Astrocyte of the cerebellum (primary cell): Measurements from ENCODE around the gene EPSTI1.

Experiments used
- DNase-seq: peaks from one replicate; pipeline ENCODE4 v3.0.0-alpha.2; 2011; ENCODE audit warnings: low read depth
- H3K4me3 ChIP-seq: 2 replicates; pipeline ENCODE4 v1.5.1; 2011; ENCODE audit warnings: mild to moderate bottlenecking, low read depth, low read length, moderate library complexity
- in situ Hi-C: cut with HindIII; loops from 2 replicates; pipeline ENCODE4 v1.10.0; 2017; ENCODE audit warnings: low sequenced_read_pairs
- TF ChIP-seq, protein P1 (sequence below): IDR thresholded peaks from 2 replicates; pipeline ENCODE4 v1.5.1; 2012; ENCODE audit warnings: low read length, low read depth, moderate library complexity, mild to moderate bottlenecking; ENCODE audit errors: missing control alignments

Gene EPSTI1

DNA sequence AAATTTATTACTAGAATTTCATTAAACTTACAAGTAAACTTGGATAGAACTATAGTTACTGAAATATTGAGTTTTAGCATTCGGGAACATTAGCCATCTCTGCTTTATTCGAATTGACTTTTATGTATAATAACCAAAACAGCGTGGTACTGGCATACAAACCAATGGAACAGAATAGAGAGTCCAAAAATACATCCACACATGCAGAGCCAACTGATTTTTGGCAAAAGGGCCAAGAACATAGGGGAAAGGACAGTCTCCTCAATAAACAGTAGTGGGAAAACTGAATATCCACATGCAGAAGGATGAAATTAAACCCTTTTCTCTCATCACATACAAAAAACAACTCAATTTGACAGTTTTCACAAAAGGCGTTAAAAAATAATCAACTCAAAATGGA is 84.3 kb downstream of the EPSTI1 start:
- H3K4me3 ChIP-seq = no peak overlapping the region
- in situ Hi-C loops = no loop called here
- TF ChIP-seq, protein P1, sequence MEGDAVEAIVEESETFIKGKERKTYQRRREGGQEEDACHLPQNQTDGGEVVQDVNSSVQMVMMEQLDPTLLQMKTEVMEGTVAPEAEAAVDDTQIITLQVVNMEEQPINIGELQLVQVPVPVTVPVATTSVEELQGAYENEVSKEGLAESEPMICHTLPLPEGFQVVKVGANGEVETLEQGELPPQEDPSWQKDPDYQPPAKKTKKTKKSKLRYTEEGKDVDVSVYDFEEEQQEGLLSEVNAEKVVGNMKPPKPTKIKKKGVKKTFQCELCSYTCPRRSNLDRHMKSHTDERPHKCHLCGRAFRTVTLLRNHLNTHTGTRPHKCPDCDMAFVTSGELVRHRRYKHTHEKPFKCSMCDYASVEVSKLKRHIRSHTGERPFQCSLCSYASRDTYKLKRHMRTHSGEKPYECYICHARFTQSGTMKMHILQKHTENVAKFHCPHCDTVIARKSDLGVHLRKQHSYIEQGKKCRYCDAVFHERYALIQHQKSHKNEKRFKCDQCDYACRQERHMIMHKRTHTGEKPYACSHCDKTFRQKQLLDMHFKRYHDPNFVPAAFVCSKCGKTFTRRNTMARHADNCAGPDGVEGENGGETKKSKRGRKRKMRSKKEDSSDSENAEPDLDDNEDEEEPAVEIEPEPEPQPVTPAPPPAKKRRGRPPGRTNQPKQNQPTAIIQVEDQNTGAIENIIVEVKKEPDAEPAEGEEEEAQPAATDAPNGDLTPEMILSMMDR = no peak
- no peak for DNase-seq

DNA sequence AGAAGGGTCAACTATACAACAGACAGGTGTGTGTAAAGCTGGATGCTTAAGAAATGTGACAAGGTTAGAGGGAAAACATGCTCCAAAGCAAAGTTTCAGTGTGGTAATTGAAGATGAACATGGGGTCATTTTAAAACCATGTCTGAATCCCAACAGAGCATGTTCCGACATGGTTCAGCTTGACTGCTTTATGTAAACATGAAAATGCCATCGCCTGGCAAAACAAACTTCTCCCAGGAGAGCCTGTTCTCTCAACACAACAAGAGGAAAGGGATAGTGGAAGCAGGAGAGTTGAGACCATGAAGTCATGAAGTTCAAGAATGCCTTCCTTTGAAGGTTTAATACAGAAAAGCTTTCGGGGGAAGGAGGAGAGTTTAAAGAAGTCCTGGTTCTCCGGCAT is 85.8 kb downstream of the EPSTI1 start:
- in situ Hi-C loops = no loop called here
- DNase-seq = no peak
- TF ChIP-seq, protein P1 = no peak
- H3K4me3 ChIP-seq = no peak overlapping the region

DNA sequence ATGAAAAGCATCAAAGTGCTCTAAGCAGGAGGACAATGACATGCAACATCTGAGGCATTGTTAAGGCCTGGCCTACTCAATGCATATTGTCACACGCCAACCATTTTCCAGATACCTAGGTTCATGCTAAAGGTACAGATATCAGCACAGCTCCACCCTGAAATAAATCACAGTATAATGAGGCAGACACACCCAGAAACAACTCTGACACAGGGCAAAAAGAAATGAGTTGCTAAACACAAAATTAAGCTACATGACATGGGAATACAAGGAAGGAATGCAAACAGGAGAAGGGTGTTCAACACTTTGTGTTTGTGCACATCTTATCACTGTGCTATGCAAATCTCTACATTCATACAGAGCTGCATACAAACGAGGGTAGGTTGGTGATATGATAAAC is 86.5 kb downstream of the EPSTI1 start:
- H3K4me3 ChIP-seq = no peak overlapping the region
- in situ Hi-C loops = no loop called here
- TF ChIP-seq, protein P1 = no peak
- no peak for DNase-seq

DNA sequence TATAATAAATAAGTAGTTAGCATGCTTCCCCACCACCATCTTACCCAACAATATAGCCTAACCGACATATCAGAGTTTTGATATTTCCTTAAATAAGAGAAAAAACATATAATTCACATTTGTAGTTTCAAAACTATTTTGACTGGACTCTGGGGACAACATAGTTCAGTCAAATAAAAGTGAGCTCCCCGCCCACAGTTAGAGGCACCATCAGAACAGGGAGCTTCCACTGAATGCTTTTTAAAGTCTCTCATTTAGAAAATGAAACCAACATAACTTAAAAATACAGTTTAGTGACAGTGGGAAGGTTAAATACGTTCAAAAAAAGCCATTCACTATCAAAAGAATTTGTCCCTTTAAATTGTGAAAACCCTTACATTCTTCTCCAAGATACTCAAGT is 92.8 kb downstream of the EPSTI1 start:
- no peak overlapping the region for H3K4me3 ChIP-seq
- DNase-seq = no peak
- TF ChIP-seq, protein P1 = no peak
- in situ Hi-C loops = no loop called here

DNA sequence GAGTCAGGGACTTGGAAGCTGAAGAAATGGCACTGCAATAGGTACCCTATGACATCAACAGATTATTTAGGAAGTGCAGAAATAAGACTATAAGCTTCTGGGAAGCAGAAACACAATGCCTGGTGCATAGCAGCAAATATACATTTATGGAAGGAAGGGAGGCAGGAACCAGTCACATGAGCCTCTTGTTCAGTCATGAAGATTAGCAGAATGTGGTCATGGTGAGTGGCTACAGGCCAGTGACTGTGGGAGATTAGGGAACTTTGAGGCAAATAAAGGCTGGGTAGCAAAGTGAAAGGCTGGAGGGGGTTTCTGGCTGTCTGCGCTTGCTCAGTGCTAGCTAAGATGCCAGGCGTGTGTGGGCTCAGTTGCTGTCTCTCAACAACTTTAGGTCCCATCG is 96.3 kb downstream of the EPSTI1 start:
- TF ChIP-seq, protein P1 = no peak
- H3K4me3 ChIP-seq = no peak overlapping the region
- no peak for DNase-seq
- in situ Hi-C loops = no loop called here

DNA sequence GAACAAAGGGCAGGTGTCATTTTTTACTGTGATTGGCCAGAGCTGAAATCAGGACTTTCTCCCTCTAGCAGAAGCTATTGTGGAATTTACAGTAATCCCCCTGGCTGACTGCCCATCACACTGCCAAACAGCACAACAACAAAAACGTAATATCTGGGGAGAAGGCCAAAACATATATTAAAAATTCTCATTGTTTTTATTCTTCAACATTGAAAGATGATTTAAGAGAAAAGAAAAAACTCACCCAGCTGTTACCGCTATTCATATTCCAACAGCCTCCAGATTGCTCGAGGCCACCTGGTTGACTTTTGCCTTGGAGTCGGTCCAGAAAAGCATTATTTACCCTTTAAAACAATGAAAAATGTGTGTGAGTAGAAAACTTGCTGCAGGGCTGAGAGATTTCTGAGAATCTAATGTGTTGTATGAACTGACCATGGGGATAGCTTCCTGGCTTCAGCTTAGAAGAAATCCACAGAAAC is 97.2 kb downstream of the EPSTI1 start:
- H3K4me3 ChIP-seq = no peak overlapping the region
- peak; percentile 82 for DNase-seq
- in situ Hi-C loops = no loop called here
- TF ChIP-seq, protein P1 = no peak

DNA sequence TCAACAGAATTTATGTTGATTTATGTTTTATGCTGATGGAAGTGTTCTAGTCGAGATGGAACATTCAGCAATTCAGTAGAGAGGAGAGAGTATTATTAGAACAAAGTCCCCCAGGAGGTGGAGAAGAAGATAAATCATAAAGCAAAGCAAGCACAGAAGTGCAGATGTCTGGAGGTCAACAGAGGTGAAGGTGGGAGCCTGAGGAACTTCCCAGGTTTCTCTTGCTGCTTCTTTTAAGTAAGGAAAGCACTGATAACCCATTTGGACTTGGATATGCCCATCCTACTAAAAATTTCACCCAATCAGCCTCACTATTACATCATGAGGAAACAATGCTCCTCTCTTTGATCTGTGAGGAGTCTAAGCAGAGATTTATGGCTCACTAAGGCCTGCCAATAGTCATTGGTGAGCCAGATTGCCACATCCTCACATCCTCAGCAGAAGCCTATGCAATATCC is 98.8 kb downstream of the EPSTI1 start:
- in situ Hi-C loops = no loop called here
- TF ChIP-seq, protein P1 = no peak
- no peak overlapping the region for H3K4me3 ChIP-seq
- DNase-seq = no peak
